Transverse colon (tissue), 4 donors: Measurements from ENCODE around the gene MTREX. TPM values are rescaled to one million over a fixed set of nuclear protein-coding genes. Genes with fewer than 3 reads are reported as not detected.

Source experiments
- DNase-seq: peaks from one replicate; pipeline ENCODE4 v3.0.0-alpha.2; 2019
- H3K27ac ChIP-seq, 4 donors: fragments of 200-600 bp; sonication (generic); 2 replicates each; pipeline ENCODE4 v1.5.1; 2016 to 2018; ENCODE audit warnings: inconsistent platforms in 4 of 4
- H3K27me3 ChIP-seq: fragments of 200-600 bp; sonication (generic); 2 replicates; pipeline ENCODE4 v1.5.1; 2017; ENCODE audit warnings: inconsistent platforms
- H3K36me3 ChIP-seq, 4 donors: fragments of 200-600 bp; sonication (generic); 2 replicates each; pipeline ENCODE4 v1.5.1; 2017 to 2019; ENCODE audit warnings: inconsistent platforms in 4 of 4
- H3K4me1 ChIP-seq, 4 donors: fragments of 200-600 bp; sonication (generic); 2 replicates each; pipeline ENCODE4 v1.5.1; 2017 to 2020; ENCODE audit warnings: inconsistent platforms in 4 of 4
- H3K4me3 ChIP-seq, 4 donors: fragments of 200-600 bp; sonication (generic); 1 replicate in 1 of 4; 2 replicates in 3 of 4; pipeline versions ENCODE4 v1.5.1 to v1.6.1; 2017 to 2019; ENCODE audit warnings: inconsistent platforms in 4 of 4
- H3K9me3 ChIP-seq, 2 donors: fragments of 200-600 bp; sonication (generic); 2 replicates each; pipeline ENCODE4 v1.5.1; 2017 to 2019; ENCODE audit warnings: inconsistent platforms in 2 of 2
- CTCF ChIP-seq, 5 experiments: fragments of 200-600 bp in 3 of 5; fragments of 450-650 bp in 2 of 5; sonication (generic) in 3 of 5; IDR thresholded peaks; 1 replicate in 2 of 5; 2 replicates in 3 of 5; pipeline ENCODE4 v1.5.1; 2016 to 2017; ENCODE audit warnings: antibody characterized with exemption in 5 of 5, inconsistent platforms in 3 of 5, mild to moderate bottlenecking in 2 of 5, moderate library complexity in 1 of 5
- EP300 ChIP-seq: sonication (generic); formaldehyde crosslinking; IDR thresholded peaks from one replicate; pipeline ENCODE4 v1.6.1; 2017; ENCODE audit warnings: antibody characterized with exemption, low read depth
- POLR2A ChIP-seq: fragments of 450-650 bp; IDR thresholded peaks from one replicate; pipeline ENCODE4 v1.6.1; 2016; ENCODE audit warnings: antibody characterized with exemption, mild to moderate bottlenecking, moderate library complexity
- POLR2AphosphoS5 ChIP-seq, 3 donors: sonication (generic); formaldehyde crosslinking; IDR thresholded peaks; one replicate each; pipeline ENCODE4 v1.6.1; 2016; ENCODE audit warnings: antibody characterized with exemption in 3 of 3
- WGBS, 2 donors: methylation state at CpG; one replicate each; pipeline ENCODE4 v1.1.5; 2018; ENCODE audit warnings: low coverage in 1 of 2; 5-methylcytosine and 5-hydroxymethylcytosine counted together
- in situ Hi-C, 4 donors: fragments of 200-750 bp; cut with MboI; loops; one replicate each; pipeline versions ENCODE4 v1.15.0 to v1.15.1; 2017; ENCODE audit warnings: low sequenced_read_pairs in 3 of 4, low pct_ligation_motif_present in 1 of 4, low pct_unique_long_range_greater_than_20kb in 1 of 4
- intact Hi-C: fragments of 100-400 bp; cut with DNase I; formaldehyde crosslinking; loops from one replicate; pipeline ENCODE4 v1.15.1; 2023; ENCODE audit warnings: low total_unique reads
- total RNA-seq, 4 donors: library from RNA; depleted of rRNA; stranded (reverse); fragments of >200 nt; gene quantifications; one replicate each; pipeline ENCODE4 v1.1.0, GENCODE V29; 2016

The MTREX gene
- total RNA-seq, 4 donors from 2014 or later = 29.5 to 85.9 (median 65.5) TPM

- Histone ChIP-seq H3K27ac (no peak overlapping the region), H3K27me3 (no peaks in the 10 kb centered on the region), H3K4me1 (peaks cover 0 to 9% (median 3%) of the 10 kb centered on the region in 4 donors), H3K9me3 (no peaks in the 10 kb centered on the region), H3K4me3 (no peak overlapping the region), H3K36me3 (peaks cover 0 to 33% (median 3%) of the 10 kb centered on the region in 4 donors)
- in situ Hi-C loops = no loop called here
- intact Hi-C loops = no loop called here
- 73 to 85% methylated on average over 4 of the region's 4 CpGs for WGBS, 2 donors
- DNase-seq = no peak
- TF ChIP-seq POLR2A (no peak), POLR2AphosphoS5 (IDR thresholded peaks at IDR 0.05) (no peak), CTCF (IDR thresholded peaks at IDR 0.05) (no peak), EP300 (no peak)
Measured at GRCh38 chr5:55364537-55365055, 56.8 kb downstream of the MTREX start.

- intact Hi-C loops = no loop called here
- no peaks in the 10 kb centered on the region for H3K9me3 ChIP-seq
- H3K27ac ChIP-seq = peak overlapping the region in 3 of 4 donors; percentile 34 to 62 (median 58)
- peaks cover 0 to 16% (median 6%) of the 10 kb centered on the region in 4 donors for H3K4me1 ChIP-seq
- H3K27me3 ChIP-seq = no peaks in the 10 kb centered on the region
- no peak for TF ChIP-seq POLR2A
- TF ChIP-seq EP300 = no peak
- no peak for TF ChIP-seq POLR2AphosphoS5 (IDR thresholded peaks at IDR 0.05)
- no peak for TF ChIP-seq CTCF (IDR thresholded peaks at IDR 0.05)
- DNase-seq = no peak
- H3K36me3 ChIP-seq = peaks cover 0 to 35% (median 3%) of the 10 kb centered on the region in 4 donors
- 85% methylated on average over 1 of the region's 1 CpG; no CpG with 5 or more reads in 1 of the 2 donors for WGBS, 2 donors
- in situ Hi-C loops = no loop called here
- no peak overlapping the region for H3K4me3 ChIP-seq
Measured at GRCh38 chr5:55370291-55370925, 62.6 kb downstream of the MTREX start.

GRCh38 chr5:55371145-55371544 lies 63.4 kb downstream of the MTREX start:
- intact Hi-C loops = no loop called here
- in situ Hi-C loops = no loop called here

More at GRCh38 chr5:55371145-55371544, 63.4 kb downstream of the MTREX start:
- Histone ChIP-seq H3K4me3 (no peak overlapping the region), H3K27ac (peak overlapping the region in 3 of 4 donors; percentile 17 to 62 (median 58)), H3K4me1 (peaks cover 0 to 16% (median 6%) of the 10 kb centered on the region in 4 donors), H3K27me3 (no peaks in the 10 kb centered on the region), H3K9me3 (no peaks in the 10 kb centered on the region), H3K36me3 (peaks cover 0 to 33% (median 3%) of the 10 kb centered on the region in 4 donors)
- no peak for DNase-seq
- WGBS, 2 donors = 59 to 60% methylated on average over 1 of the region's 1 CpG
- TF ChIP-seq POLR2AphosphoS5 (IDR thresholded peaks at IDR 0.05) (no peak), EP300 (no peak), POLR2A (no peak), CTCF (IDR thresholded peaks at IDR 0.05) (no peak)
